ENCODE results near the gene SSBP2.

DNA sequence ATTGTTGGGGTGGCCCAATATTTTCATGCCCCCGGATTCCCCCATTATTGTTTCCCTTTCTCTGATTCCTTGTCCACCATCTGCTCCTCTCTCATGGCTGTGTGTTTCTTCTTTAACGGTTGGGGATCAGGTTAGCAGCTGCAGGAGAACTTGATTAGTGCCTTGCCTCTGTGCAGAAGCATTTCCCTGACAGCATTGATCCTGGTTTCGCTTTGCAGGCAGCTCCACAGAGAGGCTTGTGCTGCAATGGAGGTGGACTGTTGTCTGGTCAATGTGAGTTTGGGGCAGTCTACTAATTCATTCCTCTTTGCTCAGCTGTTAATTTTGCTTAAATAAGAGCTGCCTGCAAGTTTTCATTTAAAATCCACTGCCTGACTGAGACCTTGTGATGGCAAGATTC is 32.5 kb upstream of the SSBP2 start:
- TF ChIP-seq POLR2A (IDR thresholded peaks at IDR 0.05; ENCODE audit: low read depth, low read length), result no peak
- no peak for TF ChIP-seq POLR2AphosphoS5 (IDR thresholded peaks at IDR 0.05; ENCODE audit: low read depth, low read length)

Measured in GM12892 (cell line).